NCI-H748 treated with DMSO at 0.1 percent for 48 hours (cell line): Measurements from ENCODE around the gene MAP4K1.
"Not testable (repeated sequence)": the region's sequence is repeated elsewhere in the genome, so short reads cannot be mapped to it uniquely, and the experiment has no call there.

Experiments
- DNase-seq: peaks from one replicate; lab custom pipeline; 2025; lab: John Stamatoyannopoulos, UW

Gene MAP4K1

DNA sequence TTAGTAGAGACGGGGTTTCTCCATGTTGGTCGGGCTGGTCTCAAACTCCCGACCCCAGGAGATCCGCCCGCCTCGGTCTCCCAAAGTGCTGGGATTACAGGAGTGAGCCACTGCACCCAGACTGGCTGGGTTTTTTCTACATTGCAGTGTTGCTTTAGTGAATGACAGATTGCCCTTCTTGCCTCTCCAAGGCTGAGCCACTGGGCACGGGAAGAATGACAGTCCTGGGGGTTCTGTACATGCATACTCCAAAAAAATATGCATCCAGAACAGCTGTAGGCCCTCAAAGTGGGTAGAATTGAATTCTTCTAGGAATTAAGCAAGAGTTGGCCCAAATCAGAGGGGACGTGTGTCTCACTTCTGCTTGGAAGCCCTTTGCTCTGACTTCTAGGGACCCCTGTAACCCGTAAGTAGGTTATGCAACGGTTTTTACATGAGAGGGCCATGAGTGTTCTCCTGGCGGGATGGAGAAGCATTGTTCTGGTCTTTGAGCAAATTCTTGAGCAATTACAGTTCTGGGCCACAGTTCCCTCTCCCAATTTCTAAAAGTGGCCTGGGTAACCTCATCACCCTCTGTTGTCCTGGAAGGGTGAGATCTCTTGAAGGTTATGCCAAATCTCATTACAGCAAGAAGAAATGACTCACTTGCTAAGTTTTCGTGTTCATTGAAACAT lies 33.3 kb upstream of the MAP4K1 start:
- DNase-seq: no peak

DNA sequence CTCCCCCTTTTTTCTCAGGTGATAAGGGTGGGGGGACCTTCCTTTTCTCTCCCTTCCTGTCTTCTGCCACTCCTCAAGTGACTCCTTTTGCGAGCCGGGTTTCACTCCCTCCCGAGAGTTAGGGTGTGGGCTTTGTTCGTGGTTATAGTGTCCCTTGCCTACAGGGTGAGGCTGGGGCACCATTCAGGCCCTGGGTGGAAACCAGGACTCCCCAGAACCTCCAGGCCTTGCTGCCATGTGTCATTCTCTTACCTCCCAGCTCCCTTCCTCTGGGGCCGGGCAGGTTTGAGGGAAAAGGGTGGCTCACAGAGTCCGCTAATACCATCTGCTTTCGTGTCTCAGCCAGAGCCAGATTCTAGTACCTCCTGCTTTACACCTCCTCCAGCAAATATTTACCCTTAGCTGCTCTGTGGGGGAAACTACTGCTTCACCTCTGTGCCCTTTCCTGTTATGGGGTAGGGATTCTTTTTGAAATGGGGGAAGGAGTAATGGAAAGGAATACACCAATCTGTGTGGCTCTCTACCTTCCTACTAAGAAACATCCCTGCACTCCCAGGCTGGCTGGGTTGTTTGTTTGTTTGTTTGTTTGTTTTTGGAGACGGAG lies 32.5 kb upstream of the MAP4K1 start:
- DNase-seq: no peak

DNA sequence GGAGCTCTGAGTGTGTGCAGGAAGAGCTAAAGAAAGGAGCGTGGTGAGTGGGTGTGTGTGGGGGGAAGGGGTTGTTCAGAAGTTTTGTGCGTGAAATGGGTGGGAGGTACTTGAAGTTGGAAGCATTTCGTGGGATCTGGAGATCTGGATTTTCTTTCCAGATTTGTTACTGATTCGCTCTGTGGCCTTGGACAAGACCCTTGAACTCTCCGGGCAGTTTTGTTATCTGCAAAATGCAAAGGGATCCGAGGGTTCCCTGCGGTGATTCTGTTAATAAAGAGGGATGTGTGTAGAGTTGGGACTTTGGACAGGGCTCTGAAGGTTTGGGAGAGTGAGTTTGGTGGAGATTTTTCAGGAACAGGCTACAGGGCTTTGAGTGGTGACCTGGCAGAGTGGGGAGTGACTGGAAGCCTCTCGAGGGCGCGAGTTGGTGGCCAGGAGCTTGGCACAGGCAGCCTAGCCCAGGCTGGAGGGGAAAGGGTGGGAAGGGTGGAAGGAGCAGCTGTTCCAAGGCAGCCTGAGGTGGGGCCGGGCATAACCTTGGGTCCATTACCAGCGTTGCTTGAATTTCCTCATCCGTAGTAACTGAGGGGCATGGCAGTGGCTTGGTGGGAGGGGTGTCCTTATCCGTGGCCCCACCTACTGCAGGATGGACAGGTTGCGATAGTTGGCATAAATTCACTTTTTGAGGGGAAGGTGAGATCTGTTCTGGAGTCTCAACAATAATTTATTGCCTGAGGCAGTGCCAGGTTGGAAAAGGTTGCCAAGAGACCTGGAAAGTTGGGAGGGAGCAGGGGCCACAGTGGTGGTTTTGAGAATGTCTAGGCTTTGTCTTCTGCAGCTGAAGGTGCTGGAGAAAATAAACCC lies 31.8 kb upstream of the MAP4K1 start:
- no peak for DNase-seq

DNA sequence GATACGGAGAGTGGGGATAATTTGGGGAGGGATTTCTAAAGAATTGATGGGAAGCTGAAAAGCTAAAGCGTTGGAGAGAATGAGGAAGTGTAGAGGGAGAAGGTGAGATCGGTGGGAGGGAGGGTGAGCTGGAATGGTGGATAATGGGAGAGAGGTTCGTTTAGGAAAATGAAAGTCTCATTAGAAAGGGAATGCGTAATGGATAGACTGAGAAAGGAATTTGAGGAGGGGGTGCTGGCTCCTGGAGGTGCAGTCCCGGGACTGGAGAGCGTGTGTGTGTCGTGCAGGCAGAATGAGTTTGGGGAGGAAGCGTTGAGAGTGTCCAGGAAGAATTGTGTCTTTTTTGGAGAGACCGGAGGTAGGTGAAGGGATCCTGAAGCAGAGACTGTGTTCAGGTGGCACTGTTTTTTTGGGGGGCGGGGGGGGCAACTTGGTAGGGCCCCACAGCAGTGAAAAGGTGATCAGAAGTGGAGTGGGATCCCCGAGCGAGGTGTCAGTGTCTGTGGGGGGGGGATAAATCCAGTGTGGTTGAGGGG lies 31.1 kb upstream of the MAP4K1 start:
- DNase-seq: no peak

- no peak for DNase-seq
These were observed 30.4 kb upstream of the MAP4K1 start for GRCh38 chr19:38647966-38648768.

GRCh38 chr19:38647368-38647965 lies 29.7 kb upstream of the MAP4K1 start, which contains the start of gene ACTN4:
Gene ACTN4, plus strand, starts transcription at chr19:38647649. Its CDS starts 97 bp downstream, at chr19:38647746.
- DNase-seq: peak; percentile 97

DNA sequence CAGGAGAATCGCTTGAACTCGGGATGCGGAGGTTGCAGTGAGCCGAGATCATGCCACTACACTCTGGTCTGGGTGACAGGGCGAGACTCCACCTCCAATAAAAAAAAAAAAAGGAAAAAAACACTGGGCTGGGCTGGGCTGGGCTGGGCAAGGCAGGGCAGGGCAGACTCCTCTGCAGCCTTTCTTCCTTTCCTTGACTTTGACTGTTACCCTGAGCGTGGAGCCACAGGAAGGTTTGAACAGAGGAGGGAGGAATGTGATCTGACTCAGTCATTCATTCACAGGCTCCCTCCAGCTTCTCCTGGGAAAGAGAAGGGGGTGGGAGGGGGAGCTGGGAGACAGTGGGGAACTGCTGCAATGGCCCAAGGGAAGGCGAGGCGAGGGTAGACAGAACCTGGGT lies 27.0 kb upstream of the MAP4K1 start:
- DNase-seq: no peak

- DNase-seq: no peak
These were observed 24.4 kb upstream of the MAP4K1 start for GRCh38 chr19:38642176-38642575.

GRCh38 chr19:38640368-38640767 lies 22.6 kb upstream of the MAP4K1 start:
- DNase-seq: no peak

DNA sequence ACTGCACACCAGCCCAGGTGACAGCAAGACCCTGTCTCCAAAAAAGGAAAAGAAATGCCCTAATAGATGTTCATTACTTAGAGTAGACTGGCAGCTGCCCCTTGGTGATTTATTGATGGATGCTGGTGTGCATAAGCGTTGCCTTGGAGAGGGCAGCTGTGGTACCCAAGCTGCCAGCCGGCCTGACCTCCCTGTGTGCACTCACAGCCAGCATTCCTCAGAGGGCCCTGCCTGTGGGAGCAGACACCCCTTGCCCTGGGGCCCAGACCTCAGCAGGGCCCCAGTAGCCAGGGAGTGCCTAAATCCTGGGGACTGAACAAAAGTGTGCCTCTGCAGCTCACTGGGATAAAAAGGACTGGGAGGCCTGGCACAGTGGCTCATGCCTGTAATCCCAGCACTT lies 21.9 kb upstream of the MAP4K1 start:
- no peak for DNase-seq

GRCh38 chr19:38638461-38638860 lies 20.7 kb upstream of the MAP4K1 start:
- no peak for DNase-seq

DNA sequence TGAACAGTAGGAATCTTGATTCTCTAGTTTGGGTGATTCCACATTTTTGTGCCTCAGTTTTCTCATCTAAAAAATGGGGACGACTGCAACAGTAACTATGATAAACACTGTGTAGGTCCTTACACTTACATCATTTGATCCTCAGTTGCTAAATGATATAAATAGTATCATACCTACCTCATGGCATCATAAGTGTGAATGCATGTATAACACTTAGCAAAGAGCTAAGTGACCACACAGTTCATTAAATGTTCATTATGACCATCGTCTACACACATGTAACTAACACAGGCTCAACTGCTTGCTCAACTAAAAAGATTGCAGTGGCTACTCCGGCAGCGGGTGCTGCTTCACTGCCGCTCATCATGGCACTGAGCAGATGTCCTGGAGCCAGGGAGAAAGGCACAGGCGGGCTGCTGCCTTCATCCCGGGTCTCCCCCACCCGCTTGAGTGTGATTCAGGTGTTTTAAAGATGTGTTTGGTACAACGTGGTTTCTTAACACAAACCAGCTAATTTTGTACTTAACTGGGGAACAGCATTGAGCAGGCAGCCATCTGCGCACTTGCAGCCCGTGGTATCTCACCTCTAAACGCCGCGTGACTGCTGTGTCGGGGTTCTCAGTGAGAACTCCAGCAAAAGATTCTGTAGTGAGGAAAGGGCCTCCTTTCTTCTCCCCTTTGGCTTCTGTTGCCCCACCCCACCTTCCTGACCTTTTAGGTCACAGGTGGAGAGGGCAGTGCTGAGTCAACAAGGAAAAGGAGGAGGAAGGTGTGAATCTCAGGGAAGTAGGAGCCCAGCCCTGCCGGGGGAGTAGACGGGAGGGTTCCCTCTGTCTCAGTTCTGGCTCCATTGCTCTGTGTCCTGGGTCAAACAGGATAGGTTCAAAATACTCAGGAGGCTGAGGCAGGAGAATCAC lies 18.0 kb upstream of the MAP4K1 start:
- DNase-seq: no peak

DNA sequence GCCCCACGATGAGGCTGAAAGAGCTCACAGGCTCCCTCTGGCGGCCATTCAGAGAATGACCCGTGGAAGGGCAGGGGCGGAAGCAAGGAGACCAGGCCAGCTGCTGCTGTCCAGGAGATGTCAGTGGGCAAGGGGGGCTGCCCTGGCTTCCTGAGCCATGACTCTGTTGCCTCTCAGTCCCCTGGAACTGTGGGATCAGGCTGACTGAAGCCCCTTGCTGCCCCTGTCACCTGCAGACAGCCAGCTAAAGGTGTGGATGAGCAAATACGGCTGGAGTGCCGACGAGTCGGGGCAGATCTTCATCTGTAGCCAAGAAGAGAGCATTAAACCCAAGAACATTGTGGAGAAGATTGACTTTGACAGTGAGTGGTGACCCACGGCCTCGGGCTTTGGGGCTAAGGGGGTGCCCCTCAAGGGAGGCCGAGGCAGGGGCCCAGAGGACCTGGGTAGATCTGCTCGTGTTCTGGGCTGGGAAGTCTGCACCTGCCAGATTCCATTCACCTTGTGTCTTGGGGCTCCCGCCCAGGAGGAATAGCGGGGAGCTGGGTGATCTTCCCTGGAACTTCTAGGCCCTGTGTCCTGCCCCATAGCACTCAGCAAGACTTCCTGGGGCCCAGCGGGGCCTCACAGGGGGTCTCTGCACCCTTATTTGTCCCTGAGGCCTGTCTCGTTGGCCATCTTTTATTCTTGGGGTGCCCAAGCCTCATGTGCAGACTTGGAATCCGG lies 17.2 kb upstream of the MAP4K1 start:
- DNase-seq: peak; percentile 47

GRCh38 chr19:38632476-38633213 lies 14.9 kb upstream of the MAP4K1 start:
- no peak for DNase-seq

DNA sequence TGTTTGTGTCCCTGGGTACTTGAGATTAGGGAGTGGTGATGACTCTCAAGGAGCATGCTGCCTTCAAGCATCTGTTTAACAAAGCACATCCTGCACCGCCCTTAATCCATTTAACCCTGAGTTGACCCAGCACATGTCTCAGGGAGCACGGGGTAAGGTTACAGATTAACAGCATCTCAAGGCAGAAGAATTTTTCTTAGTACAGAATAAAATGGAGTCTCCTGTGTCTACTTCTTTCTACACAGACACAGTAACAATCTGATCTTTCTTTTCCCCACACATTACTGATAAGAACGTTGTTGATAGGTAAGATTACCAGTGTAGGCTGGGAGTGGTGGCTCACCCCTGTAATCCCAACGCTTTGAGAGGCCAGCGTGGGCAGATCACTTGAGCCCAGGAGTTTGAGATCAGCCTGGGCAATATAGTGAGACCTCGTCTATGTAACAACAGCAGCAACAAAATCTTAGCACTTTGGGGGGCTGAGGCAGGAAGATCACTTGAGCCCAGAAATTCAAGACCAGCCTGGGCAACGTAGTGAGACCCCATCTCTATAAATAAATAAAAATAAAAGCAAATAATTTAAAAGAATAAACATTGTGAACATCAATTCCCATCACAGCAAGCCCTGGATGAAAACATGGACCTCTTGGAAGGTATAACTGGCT lies 14.2 kb upstream of the MAP4K1 start:
- DNase-seq: not testable (repeated sequence)

DNA sequence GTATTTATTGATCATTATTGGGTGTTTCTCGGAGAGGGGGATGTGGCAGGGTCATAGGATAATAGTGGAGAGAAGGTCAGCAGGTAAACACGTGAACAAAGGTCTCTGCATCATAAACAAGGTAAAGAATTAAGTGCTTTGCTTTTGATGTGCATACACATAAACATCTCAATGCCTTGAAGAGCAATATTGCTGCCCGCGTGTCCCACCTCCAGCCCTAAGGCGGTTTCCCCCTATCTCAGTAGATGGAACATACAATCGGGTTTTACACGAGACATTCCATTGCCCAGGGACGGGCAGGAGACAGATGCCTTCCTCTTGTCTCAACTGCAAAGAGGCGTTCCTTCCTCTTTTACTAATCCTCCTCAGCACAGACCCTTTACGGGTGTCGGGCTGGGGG lies 13.5 kb upstream of the MAP4K1 start:
- DNase-seq: not testable (repeated sequence)

DNA sequence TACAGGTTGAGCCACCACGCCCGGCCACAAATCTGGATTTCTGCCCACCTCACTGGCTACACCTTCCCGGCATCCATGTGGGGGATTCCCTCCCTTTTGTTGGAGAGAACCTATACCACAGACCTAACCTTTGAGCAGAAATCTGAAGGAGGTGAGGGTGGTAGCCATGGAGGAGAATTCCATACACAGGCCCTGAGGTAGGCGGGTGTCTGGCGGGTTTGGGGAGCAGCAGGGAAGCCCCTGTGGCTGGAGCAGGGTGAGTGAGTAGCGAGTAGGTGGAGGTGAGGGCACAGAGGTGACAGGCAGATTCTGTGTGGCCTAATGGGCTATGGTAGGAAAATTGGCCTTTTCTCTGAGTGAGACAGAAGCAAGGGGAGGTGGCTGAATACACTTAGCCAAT lies 11.8 kb upstream of the MAP4K1 start:
- DNase-seq: no peak

DNA sequence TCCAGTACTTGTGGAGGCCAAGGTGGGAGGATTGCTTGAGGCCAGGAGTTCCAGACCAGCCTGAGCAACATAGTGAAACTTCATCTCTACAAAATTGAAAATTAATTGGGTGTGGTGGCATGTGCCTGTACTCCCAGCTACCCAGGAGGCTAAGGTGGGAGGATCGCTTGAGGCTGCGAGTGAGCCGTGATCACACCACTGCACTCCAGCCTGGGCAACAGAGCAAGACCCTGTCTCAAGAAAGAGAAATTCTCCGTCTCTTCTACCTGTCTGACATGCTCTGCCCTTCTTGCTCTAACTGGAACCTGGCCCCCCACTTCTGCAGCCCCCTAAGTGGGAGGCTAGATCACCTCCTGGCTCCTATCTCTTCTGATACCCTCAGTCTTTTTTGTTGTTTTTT lies 8.6 kb upstream of the MAP4K1 start:
- no peak for DNase-seq
